ENCODE measurements around the gene CBR1. TPM values are rescaled to one million over a fixed set of nuclear protein-coding genes. Genes with fewer than 3 reads are reported as not detected.

The CBR1 gene
- total and polyA plus RNA-seq, 2 of the 13 experiments (the other 11 are each of a cell fraction or from before 2014, with no cell fraction given) = 33.7 to 38.7 TPM

- CTCF ChIA-PET (ENCODE audit: low intra/inter-chr PET ratio, low total read pairs) = no interaction called here
- TF ChIP-seq EP300 (IDR thresholded peaks at IDR 0.05; ENCODE audit: low read depth in 2 of 2, low read length in 2 of 2) (no peak), EP300 (CRISPR knock-in tag; IDR thresholded peaks at IDR 0.05; ENCODE audit: borderline replicate concordance) (no peak), HNF4A (CRISPR knock-in tag; IDR thresholded peaks at IDR 0.05) (peak; percentile 64), ZNF335 (CRISPR knock-in tag; IDR thresholded peaks at IDR 0.05) (no peak), SOX6 (IDR thresholded peaks at IDR 0.05) (no peak), SOX6 (CRISPR knock-in tag; IDR thresholded peaks at IDR 0.05) (peak; percentile 43), MTF1 (CRISPR knock-in tag; IDR thresholded peaks at IDR 0.05) (no peak), SOX13 (IDR thresholded peaks at IDR 0.05) (no peak), SOX13 (CRISPR knock-in tag; conservative IDR thresholded peaks at IDR 0.05 in 1 of 2, IDR thresholded peaks at IDR 0.05 in 1 of 2) (peak in 1 of 2 experiments; percentile 62; a peak in 2 of 4 replicates), ZNF263 (CRISPR knock-in tag; IDR thresholded peaks at IDR 0.05) (0 out of 2 replicates have a peak, but pooled peaks have one; percentile 30), TFAP4 (IDR thresholded peaks at IDR 0.05; ENCODE audit: borderline replicate concordance, low read depth) (peak; percentile 64; the same call in 1 of the 2 replicates), SOX5 (CRISPR knock-in tag; IDR thresholded peaks at IDR 0.05; ENCODE audit: borderline replicate concordance) (0 out of 2 replicates have a peak, but pooled peaks have one; percentile 29), HNF4G (IDR thresholded peaks at IDR 0.05; ENCODE audit: borderline replicate concordance, low read depth, low read length) (0 out of 2 replicates have a peak, but pooled peaks have one; percentile 14), HNF4G (CRISPR knock-in tag; IDR thresholded peaks at IDR 0.05; ENCODE audit: borderline replicate concordance, low read depth) (no peak), BHLHE40 (IDR thresholded peaks at IDR 0.05; ENCODE audit: low read length) (peak; percentile 38; the same call in 1 of the 2 replicates), ZNF24 (IDR thresholded peaks at IDR 0.05) (no peak)
- Histone ChIP-seq H3K27ac (ENCODE audit: extremely low read length, insufficient read depth, low read length) (no peak overlapping the region), H3K4me2 (ENCODE audit: low read depth, low read length) (peak overlapping the region; percentile 76), H3K79me2 (ENCODE audit: insufficient read depth, low read length) (no peaks in the 10 kb centered on the region), H3K36me3 (replicated peaks in 1 of 2; ENCODE audit: control insufficient read depth in 1 of 2, insufficient read depth in 2 of 2, low read length in 2 of 2) (no peaks in the 10 kb centered on the region), H3K27me3 (ENCODE audit: control insufficient read depth in 1 of 2, insufficient read depth in 2 of 2, low read length in 2 of 2) (no peaks in the 10 kb centered on the region), H2AFZ (ENCODE audit: low read length) (no peak overlapping the region), H3K9ac (ENCODE audit: insufficient read depth, low read depth, low read length) (no peak overlapping the region), H4K20me1 (ENCODE audit: insufficient read depth, low read length) (no peaks in the 10 kb centered on the region), H3K4me1 (ENCODE audit: insufficient read depth, low read length) (peaks cover 51% of the 10 kb centered on the region), H3K9me3 (ENCODE audit: low read length) (peaks cover 6% of the 10 kb centered on the region), H3K4me3 (replicated peaks in 1 of 3; ENCODE audit: insufficient read depth in 1 of 3, low read depth in 2 of 3, low read length in 3 of 3) (no peak overlapping the region)
- intact Hi-C loops (cut with micrococcal nuclease; ENCODE audit: unreplicated experiment) = no loop called here
- no TSS peak for BruUV-seq (replicated peaks)
- WGBS (ENCODE audit: low lambda C conversion rate) = 51% methylated on average over 6 of the region's 7 CpGs
- in situ Hi-C loops (cut with HindIII; ENCODE audit: extremely low pct_ligation_motif_present, low pct_unique_long_range_greater_than_20kb) = no loop called here
- no peak for DNase-seq (ENCODE audit: low spot score)
- POLR2A ChIA-PET = interaction anchor here (1.5 to 3.0 kb wide), 2 partner anchors 11 to 1182 kb away, joined by 3 to 23 read pairs; partner anchors contain the start of gene SETD4
- no peak for FAIRE-seq
- no peak for ATAC-seq
These were observed 1.2 kb downstream of the CBR1 start for GRCh38 chr21:36070999-36071398.
